ENCODE measurements around the gene DNAJC8.

Gene DNAJC8

DNA sequence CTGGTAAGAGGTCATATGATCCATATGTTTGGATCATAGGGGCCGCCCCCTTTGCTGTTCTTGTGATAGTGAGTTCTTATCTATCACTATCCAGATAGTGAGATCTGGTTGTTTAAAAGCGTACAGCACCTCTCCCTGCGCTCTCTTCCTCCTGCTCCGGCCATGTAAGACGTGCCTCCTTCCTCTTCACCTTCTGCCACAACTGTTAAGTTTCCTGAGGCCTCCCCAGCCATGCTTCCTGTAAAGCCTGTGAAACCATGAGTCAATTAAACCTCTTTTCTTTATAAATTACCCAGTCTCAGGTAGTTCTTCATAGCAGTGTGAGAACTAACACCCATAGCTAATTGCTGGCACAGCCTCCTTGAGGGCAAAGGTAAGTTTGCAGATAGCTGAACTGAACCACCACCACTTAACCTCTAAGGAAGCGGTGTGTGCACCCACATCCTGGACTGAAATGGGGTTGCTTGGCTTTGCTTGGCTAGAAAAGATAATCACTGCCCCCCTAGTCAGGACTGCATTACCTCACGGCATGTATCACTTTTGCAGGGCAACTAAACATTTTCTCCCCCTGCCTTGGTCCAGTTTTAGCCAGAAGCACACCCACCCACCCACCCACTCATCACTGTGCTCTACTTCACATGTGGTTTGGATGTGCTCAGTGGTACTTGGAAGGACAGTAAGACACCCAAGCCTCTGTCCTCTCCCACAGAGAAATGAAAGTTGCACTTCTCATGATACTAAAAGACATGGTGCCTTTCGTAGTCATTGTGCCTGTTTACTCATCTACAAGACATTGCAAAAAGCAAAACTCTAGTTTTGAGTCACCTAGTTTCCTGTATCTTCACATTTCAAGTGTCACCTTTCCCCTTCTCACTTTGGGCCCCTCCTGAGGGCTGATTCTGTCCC is 33.2 kb downstream of the DNAJC8 start:
- no peak for DNase-seq

DNA sequence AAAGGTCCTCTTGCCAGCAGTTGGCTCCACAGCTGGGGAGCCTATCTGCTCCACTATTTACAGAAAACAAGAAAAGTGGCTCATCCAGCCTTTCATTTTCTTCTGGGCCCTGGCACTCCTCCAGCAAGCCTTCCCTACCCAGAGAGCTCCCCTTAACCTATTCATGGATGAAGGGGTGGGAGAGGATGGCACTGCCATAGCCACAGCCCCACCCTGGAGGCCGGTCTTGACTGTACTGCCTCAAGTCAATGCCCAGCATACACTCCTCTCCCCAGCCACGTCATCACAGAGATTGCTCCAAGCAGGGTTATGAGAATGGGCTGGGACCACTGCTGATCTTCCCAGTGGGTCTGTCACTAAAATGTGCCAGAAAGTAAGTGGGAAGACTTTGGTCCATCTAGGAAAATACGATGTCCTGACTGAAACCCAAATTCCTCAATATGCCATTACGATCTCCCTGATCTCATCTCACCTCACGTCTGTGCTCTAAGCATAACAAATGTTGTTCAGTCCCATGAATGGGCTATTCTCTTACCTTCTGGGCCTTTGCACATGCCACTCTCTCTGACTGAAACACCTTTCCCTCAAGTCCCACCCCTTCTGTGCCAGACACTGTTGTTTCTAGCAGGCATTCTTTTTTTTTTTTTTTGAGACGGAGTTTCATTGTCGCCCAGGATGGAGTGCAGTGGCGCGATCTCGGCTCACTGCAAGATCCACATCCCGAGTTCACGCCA is 35.0 kb downstream of the DNAJC8 start:
- DNase-seq: no peak

DNA sequence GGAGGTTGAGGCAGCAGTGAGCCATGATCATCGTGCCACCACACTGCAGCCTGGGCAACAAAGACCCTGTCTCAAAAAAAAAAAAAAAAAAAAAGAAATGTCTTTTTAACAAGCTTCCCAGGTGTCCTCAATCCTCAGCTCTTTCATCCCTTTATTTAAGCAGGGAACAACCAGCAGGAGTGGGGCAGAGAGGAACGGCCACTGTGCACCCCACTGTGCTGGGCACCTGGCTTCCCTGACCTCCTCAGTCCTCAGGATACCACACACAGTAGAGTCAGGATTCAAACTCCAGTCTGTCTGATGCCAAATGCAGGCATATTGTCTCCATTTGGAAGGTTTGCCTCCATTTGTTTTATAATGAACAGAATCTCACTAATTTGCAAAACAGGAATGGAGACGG is 36.5 kb downstream of the DNAJC8 start:
- no peak for DNase-seq

DNA sequence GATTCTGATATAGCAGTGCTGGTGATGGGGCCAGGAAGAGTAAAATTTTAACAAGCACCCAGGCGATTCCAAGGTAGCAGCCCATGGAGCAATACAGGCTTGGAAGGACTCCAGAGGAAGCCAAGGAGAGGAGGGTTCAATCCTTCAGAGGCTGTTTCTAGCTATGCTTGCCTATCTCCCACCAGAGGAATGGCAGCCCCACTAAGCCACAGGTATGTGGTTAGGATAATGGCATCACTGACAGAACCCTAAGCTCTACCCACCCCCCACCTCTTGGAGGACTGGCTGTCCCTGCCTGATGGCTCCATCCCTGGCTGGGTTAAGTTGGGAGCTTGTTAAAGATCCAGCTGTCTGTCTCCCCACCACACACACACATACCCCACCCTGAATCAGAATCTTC is 37.0 kb downstream of the DNAJC8 start:
- DNase-seq: no peak

DNA sequence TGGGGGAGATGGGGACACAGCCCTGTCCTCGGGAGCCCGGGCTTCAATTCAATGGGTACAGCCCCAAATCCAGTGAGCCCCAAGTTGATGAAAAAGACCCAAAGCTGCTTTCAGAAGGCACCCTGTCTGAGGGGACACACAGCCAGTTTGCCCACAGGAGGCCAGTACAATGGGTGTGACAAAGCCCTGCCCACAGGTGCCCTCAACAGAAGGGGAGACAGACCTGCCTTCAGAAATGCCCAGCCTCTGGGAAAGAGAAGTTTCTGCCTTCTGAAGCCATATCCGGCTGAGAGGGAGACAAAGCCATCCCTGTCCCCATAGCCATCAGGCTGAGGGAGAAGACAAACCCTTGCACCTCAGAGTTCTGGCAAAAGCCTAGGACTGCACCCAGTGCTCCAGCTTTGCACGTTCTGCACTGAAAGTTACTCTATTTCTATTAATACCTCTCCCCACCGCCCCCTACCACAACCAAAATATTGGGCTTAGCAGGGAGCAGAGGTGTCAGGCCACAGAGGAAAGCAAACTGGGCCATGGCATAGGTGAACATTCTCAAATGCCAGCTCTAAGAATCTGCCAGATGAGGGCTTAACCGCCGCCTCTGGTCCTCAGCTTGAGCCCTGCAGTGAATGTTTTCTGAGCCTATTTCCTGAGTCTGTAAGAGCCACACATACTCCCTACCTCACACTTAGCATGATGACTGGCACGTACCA is 38.3 kb downstream of the DNAJC8 start:
- no peak for DNase-seq

DNA sequence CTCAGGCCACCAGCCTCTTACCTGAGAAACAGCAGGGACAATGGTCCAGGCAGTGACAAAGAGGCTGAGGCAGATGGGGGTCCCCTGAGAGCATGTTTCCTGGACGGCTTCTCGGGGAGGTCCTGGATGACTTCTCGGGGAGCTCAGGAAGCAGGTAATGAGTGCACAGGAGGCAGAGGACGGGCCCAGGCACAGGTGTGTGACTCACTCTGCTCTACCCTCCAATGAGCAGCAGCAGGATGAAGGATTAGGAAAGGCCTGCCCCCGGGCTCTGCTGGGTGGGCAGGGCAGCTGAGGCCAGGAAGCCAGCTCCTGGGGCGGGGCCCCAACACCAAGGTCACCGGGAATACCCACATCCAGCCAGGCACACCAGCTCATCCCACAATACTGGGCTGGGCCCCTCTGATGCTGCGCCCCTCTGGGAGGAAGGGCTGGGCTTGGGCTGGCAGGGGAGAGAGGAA is 39.1 kb downstream of the DNAJC8 start:
- DNase-seq: no peak

DNA sequence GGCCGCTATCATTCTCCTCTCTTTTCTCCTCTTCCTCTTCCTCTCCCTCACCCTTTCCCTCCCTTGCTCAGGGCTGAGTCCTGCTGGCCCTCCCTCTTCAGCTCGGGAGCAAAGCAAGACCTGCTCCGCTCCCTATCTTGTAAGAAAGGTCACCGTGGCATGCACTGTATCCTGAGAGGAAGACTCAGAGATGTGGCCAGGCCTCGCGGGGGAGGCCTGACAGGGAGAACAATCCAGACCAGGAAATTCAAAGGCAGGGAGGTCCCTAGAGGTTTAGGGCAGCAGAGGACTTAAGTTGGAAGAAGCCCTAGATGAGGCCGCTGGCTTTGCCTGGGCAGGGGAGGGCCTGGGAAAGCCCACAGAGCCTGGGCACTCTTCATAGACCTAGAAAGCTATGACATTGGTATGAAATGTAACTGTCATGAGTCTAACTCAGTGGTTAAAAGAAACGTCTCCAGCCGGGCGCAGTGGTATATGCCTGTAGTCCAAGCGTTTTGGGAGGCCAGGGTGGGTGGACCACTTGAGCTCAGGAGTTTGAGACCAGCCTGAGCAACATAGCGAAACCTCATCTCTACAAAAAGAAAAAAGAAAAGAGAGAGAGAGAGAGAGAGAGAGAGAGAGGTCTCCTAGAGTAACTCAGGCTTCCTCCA is 41.7 kb downstream of the DNAJC8 start:
- DNase-seq: no peak

DNA sequence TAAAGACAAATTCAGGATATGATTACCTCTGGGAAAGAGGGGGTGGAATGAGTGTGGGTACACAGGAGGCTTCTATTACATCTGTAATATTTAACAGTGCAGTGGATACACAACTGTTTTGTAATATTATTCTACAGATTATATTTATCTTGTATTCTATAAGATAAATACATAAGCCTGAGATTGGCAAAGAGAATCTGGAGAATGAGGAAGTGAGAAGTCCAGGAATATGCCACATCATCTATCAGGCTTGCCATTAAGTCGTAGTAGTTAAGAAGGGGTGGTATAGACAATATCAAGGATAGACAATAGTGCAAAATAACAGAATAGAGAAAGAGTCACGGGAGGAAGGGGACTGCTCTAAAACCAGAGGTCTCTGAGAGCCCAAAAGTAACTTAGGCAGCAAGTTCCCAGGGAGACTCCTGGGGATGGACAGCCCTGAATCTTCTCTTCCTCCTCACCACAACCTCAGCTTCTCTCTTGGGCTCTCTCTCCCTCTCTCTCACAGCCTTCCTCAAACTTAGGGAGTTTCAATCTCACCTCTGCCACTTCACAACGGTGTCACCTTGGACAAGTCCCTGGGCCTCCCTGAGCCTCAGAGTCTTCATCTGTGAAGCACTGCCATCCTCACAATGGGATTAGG is 42.4 kb downstream of the DNAJC8 start:
- DNase-seq: no peak

DNA sequence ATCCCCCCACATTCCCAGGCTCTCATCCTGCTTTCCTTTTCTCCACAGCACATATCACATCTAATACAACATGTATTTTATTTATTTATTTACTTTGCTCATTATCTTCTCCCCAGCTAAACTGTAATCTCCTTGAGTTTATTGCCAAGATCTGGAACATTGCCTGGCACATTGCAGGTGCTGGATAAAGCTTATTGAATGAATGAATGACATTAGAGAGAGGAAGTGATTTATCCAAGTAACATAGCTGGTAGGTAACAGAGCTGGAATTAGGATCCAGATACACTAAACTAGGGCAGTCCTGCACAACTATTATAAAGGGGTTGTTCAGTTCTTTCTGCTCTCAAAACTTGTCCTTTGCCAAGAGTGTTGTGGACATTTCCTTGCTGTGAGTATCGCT is 47.8 kb downstream of the DNAJC8 start:
- no peak for DNase-seq

DNA sequence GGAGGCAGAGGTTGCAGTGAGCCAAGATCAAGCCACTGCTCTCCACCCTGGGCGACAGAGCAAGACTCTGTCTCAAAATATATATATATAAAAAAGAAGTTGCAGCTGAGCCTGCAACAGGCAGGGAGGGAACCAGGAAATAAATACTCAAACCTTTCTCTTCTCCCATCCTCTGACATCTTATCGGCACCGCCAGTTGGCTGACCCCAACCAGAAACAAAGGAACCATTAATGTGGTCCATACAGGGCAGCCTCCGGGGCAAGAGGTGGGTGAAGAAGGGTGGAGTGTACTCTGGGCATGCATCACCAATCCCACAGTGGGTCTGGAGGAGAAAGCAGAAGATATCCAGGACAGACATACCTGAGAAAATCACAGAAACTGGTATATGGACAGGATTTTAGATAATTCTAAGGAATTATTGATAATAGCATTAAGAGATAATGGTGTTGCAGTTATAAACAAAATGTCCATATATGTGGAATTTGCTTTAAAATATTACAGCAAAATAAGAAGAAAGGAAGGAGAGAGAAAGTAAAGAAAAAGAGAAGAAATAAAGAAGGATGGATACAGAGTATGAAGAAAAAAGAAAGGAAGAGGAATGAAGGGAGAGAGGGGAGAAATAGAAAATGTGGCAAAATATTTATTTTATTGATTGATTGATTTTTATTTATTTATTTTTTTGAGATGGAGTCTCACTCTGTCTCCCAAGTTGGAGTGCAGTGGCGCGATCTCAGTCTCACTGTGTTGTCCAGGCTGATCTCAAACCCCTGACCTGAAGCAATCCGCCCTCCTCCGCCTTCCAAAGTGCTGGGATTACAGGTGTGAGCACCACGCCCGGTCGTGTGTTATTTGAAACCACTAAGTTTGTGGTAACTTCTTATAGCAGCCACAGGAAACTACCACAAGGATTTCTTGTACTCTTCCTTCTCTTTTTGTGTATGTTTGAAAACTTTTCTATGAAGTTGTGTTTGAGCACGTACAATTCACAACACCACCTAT is 52.2 kb downstream of the DNAJC8 start:
- no peak for DNase-seq

DNA sequence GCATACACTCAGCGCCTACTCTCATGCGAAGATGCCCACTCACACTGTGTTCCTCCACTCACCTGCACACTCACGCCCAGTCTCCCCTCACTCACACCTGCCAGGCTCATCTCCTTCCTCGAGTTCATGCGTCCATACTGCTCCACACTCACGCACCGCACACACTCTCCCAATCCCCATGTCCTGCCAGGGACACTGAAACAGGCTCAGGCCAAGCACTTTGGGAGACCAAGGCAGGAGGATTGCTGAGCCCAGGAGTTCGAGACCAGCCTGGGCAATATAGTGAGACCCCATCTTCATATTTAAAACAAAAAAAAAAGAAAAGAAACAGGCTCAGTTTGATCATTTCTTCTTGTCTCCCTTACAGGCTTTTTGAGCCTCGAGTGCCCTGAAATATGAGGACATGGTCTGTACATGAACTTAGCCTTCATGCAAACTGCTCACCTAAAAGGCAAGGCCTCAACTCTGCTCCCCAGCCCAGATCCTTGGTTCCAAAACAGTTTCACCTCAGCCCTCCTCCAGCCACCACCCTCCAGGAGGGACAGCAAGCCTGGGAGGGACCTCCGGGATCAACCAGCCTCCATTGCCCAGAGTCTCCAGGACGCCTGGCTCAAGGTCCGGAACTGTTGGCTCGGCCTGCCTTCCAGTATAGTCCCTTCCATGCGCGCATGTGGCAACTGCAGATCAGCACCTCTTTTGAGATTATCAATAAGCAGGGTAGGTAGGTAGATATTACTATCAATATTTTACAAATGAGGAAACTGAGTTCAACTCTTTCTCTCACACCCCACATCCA is 53.9 kb downstream of the DNAJC8 start:
- no peak for DNase-seq

DNA sequence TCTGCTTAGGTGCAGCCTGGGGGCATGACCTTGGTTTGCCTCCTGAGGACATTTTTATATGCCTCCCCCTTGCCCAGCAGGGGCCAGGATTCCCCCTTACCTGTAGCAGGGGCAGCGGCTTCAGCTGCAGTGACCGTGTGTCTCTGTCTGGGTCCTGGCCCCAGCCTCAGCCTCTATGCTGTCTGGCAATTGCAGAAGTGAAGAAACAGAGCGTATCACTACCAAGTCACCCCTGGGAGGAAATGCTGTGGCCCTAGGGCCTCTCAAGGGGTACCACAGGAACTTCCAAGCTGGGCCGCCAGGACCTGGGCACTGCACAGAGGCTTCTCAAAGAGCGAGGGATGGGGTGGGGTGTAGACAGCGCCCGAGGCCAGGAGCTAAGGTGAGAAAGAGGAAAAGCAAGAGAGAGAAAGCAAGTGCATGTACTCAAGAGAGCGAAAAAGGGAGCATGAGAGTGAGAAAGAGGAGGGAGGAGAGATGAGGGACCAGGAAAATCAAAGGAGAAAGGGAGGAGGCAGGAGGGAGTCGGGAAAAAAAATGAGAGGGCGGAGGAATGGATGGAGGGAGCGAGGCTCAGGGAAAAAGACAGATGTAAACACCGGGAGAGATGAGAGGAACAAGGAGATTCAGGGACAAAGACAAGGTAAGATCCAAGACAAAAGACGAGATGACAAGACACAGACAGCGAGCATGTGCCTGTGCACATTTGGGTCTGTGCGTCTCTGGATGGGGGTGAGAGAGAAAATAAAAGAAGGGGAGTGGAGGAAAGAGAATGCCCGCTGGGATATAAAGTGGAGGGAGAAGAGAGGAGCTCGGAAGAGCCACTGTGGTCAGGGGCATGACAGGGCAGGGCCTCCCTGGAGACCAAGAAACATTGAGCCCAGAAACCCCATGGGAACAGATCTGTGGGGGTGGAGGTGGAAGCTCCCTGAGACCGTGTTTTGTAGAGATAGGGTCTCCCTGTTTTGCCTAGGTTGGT is 56.0 kb downstream of the DNAJC8 start, which contains the start of gene PTAFR:
Gene PTAFR, minus strand, starts transcription at position 199 of the 979 bp plus-strand sequence. CDS start 25,669 bp downstream, outside the sequence.
- no peak for DNase-seq

DNA sequence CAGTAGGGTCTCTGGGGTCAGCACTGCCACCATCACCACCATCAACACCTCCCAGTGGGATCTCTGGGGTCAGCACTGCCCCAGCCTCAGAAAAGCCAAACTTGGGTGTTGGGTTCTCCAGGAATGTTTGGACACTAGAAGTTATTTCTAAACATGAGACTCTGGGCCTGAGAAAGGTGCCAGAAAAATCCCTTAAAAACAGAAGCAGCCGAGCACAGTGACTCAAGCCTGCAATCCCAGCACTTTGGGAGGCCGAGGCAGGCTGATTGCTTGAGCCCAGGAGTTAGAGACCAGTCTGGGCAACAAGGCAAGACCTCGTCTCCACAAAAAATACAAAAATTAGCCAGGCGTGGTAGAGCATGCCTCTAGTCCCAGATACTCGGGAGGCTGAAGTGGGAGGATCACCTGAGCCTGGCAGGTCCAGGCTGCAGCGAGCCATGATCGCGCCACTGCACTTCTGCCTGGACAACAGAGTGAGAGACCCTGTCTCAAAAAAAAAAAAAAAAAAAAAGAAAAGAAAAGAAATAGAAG is 56.8 kb downstream of the DNAJC8 start:
- DNase-seq: no peak

DNA sequence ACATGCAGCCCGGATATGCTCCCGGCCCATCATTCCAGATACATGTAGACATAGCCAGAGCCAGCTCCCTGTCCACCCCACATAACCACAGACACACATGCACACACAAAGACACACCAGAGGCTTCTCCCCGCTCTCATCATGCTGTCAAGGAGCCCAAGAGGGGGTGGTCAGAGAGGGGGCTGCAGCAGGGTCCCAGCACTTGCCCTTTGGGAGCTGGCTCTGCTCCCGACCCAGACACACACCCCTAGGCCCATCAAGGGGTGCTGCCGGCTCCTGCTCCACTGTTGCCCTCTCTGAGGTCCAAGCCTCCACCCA is 58.9 kb downstream of the DNAJC8 start:
- no peak for DNase-seq

DNA sequence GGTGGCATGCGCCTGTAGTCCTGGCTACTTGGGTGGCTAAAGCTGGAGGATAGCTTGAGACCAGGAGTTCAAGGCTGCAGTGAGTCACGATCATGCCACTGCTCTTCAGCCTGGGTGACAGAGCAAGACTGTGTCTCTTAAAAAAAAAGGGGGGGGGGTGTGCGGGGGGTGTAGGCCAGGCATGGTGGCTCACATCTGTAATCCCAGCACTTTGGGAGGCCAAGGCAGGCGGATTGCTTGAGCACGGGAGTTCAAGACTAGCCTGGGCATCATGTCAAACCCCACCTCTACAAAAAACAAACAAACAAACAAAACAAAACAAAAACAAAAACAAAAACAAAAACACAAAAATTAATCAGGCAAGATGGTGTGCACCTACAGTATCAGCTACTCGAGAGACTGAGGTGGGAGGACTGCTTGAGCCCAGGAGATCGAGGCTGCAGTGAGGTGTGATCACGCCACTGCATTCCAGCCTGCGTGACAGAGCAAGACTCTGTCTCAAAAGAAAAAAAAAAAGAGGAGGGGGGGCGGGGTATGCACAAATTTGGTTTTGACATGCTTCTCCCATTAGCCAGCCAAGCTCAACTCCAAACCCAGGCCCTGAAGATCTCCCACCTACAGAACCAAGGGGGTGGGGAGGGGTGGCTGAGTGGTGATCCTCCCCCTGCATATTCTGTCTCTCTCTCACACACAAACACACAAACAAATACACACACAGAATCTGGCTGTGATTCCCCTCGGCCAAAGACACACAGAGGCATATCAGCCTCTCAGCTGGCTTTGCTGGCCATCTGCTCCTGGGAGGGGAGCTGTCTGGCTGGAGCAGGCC is 59.5 kb downstream of the DNAJC8 start:
- DNase-seq: no peak

DNA sequence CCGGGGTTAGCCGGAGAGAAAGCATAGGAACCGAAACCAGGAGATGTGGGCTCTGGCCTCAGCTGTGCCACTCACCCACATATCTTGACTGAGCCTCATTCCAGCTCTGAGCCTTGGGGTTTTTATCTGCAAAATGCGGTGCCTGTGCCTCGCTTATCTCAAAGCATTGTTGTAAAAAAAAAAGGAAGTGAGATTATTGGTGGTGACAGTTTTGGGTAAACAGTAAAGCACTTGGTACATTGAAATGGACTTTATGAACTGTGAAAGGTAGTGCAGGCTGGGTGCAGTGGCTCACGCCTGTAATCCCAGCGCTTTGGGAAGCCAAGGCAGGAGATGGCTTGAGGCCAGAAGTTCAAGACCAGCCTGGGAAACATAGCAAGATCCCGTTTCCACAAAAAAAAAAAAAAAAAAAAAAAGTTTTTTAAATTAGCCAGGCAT is 60.1 kb downstream of the DNAJC8 start:
- no peak for DNase-seq

DNA sequence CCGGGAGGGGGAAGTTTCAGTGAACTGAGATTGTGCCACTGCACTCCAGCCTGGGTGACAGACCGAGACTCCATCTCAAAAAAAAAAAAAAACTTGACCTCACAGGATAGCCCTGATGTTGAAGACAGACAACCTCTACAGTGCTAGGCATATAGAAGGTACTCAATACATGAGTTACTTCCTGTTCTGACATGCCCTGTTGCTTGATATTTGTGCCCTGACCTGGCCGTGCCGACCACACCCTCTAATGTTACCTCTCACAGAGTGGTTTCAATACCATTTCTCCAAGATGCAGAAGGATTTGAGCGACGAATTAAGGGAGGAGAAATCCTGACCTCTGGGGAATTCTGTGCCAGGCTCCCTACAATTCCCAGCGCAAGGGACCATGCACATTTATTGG is 61.6 kb downstream of the DNAJC8 start:
- DNase-seq: no peak
